MCF 10A (cell line): ENCODE results near the gene LRCH4. TPM values are rescaled to one million over a fixed set of nuclear protein-coding genes. Genes with fewer than 3 reads are reported as not detected.

Experiments
- BruUV-seq: library from RNA; stranded (reverse); fragments of 400-500 nt; replicated peaks from 2 replicates; lab custom pipeline; 2021; lab: Mats Ljungman, UMichigan
- CTCF ChIA-PET: fragments of 300-600 bp; sonication (Branson Sonifier 250); formaldehyde crosslinking; extraction: SDS; loops from one replicate; lab custom pipeline; 2021; ENCODE audit warnings: antibody characterized with exemption, inconsistent platforms; lab: Yijun Ruan, JAX
- POLR2A ChIA-PET: fragments of 300-600, 350-650 bp; sonication (Branson Sonifier 250); formaldehyde crosslinking; extraction: SDS; loops from one replicate; lab custom pipeline; 2020; ENCODE audit warnings: antibody characterized with exemption, inconsistent platforms; lab: Yijun Ruan, JAX
- DNase-seq: peaks from one replicate; pipeline ENCODE4 v3.0.0-alpha.2; 2018; ENCODE audit not compliant: unreplicated experiment
- H3K27ac Mint-ChIP-seq: one replicate; pipeline ENCODE4 v1.8.0; 2022; ENCODE audit warnings: mild to moderate bottlenecking, low read depth, mixed read lengths; ENCODE audit not compliant: unreplicated experiment
- H3K27me3 Mint-ChIP-seq: one replicate; pipeline ENCODE4 v1.8.0; 2022; ENCODE audit warnings: mixed read lengths; ENCODE audit not compliant: insufficient read depth, unreplicated experiment
- H3K36me3 Mint-ChIP-seq: one replicate; pipeline ENCODE4 v1.8.0; 2022; ENCODE audit warnings: mild to moderate bottlenecking, moderate library complexity, mixed read lengths; ENCODE audit not compliant: insufficient read depth, unreplicated experiment
- H3K4me1 Mint-ChIP-seq: one replicate; pipeline ENCODE4 v1.8.0; 2022; ENCODE audit warnings: mixed read lengths; ENCODE audit not compliant: insufficient read depth, unreplicated experiment
- H3K4me3 Mint-ChIP-seq: one replicate; pipeline ENCODE4 v1.8.0; 2022; ENCODE audit warnings: mild to moderate bottlenecking, moderate library complexity, mixed read lengths; ENCODE audit not compliant: unreplicated experiment
- H3K9me3 Mint-ChIP-seq: one replicate; pipeline ENCODE4 v1.8.0; 2022; ENCODE audit warnings: mixed read lengths; ENCODE audit not compliant: unreplicated experiment
- intact Hi-C: fragments of 100-400 bp; cut with micrococcal nuclease; formaldehyde crosslinking; loops from 2 replicates; pipeline ENCODE4 v1.14.1; 2022
- total RNA-seq: library from RNA; stranded (reverse); gene quantifications from 2 replicates; pipeline ENCODE4 v1.2.3, GENCODE V29; 2022
- TF ChIP-seq, protein P1 (sequence below): fragments of 200-600 bp; IDR thresholded peaks from one replicate; pipeline ENCODE4 v1.8.0; 2022; ENCODE audit warnings: antibody characterized with exemption, mild to moderate bottlenecking; ENCODE audit not compliant: unreplicated experiment

Gene LRCH4
- total RNA-seq, 1 experiment from 2014 or later = 22.3 TPM

DNA sequence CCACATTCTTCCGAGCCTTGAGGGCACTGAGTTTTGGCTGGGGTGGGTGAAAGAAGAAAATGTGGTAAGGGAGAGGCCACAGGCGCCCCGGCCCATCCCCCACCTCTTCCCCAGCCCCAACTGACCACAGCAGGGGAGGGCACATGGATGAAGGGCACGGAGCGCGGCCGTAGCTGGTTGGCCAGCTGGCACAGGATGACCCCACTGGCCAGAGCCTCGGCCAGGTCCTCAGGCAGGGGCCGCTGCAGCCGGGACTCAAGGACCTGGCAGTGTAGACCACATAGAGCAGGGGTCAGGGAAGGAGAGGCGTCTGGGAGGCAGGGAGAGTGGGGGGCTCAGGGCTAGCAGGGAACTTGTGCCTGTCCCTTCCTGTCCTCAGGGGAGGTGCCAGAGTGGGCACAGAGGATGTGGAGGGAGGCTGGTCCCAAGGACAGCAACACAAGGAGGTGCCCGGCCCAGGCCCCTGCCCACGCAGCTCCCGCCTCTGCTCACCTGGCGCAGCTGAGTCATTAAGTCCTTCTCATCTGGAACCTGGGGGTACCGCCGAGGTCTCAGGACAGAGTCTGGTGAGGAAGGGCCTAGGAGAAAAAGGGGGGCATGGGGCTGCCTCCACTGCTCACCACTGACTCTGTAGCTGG, 10.1 kb downstream of the LRCH4 start:
- Mint-ChIP-seq H3K27me3 (no peaks in the 10 kb centered on the region), H3K36me3 (peaks cover 20% of the 10 kb centered on the region), H3K27ac (no peak overlapping the region), H3K9me3 (no peaks in the 10 kb centered on the region), H3K4me3 (no peak overlapping the region), H3K4me1 (no peaks in the 10 kb centered on the region)
- no TSS peak for BruUV-seq
- DNase-seq = no peak
- POLR2A ChIA-PET = interaction anchor here (1.4 kb wide), 1 partner anchor 9 kb away, joined by 5 read pairs; no protein-coding TSS in a partner anchor
- intact Hi-C loops = no loop called here
- CTCF ChIA-PET = interaction anchor here (0.6 kb wide), 1 partner anchor 115 kb away, joined by 5 read pairs; no protein-coding TSS in a partner anchor
- TF ChIP-seq, protein P1, sequence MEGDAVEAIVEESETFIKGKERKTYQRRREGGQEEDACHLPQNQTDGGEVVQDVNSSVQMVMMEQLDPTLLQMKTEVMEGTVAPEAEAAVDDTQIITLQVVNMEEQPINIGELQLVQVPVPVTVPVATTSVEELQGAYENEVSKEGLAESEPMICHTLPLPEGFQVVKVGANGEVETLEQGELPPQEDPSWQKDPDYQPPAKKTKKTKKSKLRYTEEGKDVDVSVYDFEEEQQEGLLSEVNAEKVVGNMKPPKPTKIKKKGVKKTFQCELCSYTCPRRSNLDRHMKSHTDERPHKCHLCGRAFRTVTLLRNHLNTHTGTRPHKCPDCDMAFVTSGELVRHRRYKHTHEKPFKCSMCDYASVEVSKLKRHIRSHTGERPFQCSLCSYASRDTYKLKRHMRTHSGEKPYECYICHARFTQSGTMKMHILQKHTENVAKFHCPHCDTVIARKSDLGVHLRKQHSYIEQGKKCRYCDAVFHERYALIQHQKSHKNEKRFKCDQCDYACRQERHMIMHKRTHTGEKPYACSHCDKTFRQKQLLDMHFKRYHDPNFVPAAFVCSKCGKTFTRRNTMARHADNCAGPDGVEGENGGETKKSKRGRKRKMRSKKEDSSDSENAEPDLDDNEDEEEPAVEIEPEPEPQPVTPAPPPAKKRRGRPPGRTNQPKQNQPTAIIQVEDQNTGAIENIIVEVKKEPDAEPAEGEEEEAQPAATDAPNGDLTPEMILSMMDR = no peak

DNA sequence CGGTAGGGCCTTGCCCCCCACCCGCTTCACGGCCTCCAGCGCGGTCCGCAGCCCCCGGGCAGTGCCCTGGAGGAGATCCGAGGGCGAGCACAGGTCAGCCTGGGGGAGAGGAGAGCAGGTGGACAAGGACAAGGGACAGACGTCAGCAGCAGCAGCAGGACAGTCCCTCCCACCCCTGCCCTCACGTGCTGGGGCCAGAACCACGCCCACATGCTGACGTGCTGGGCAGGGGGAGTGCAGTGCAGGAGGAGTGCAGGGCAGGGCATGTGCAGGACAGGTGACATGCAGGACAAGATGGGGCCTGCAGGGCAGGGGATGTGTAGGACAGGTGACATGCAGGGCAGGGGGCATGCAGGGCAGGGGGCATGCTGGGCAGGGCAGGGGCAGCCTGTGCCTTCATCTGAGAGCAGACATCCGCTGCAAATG, 10.7 kb downstream of the LRCH4 start:
- H3K4me3 Mint-ChIP-seq = no peak overlapping the region
- peaks cover 20% of the 10 kb centered on the region for H3K36me3 Mint-ChIP-seq
- BruUV-seq = no TSS peak
- TF ChIP-seq, protein P1 = no peak
- H3K4me1 Mint-ChIP-seq = no peaks in the 10 kb centered on the region
- H3K27ac Mint-ChIP-seq = no peak overlapping the region
- DNase-seq = no peak
- H3K9me3 Mint-ChIP-seq = no peaks in the 10 kb centered on the region
- CTCF ChIA-PET = interaction anchor here (1.3 kb wide), 1 partner anchor 106 kb away, joined by 3 read pairs; no protein-coding TSS in a partner anchor
- intact Hi-C loops = no loop called here
- H3K27me3 Mint-ChIP-seq = no peaks in the 10 kb centered on the region
- POLR2A ChIA-PET = no interaction called here

DNA sequence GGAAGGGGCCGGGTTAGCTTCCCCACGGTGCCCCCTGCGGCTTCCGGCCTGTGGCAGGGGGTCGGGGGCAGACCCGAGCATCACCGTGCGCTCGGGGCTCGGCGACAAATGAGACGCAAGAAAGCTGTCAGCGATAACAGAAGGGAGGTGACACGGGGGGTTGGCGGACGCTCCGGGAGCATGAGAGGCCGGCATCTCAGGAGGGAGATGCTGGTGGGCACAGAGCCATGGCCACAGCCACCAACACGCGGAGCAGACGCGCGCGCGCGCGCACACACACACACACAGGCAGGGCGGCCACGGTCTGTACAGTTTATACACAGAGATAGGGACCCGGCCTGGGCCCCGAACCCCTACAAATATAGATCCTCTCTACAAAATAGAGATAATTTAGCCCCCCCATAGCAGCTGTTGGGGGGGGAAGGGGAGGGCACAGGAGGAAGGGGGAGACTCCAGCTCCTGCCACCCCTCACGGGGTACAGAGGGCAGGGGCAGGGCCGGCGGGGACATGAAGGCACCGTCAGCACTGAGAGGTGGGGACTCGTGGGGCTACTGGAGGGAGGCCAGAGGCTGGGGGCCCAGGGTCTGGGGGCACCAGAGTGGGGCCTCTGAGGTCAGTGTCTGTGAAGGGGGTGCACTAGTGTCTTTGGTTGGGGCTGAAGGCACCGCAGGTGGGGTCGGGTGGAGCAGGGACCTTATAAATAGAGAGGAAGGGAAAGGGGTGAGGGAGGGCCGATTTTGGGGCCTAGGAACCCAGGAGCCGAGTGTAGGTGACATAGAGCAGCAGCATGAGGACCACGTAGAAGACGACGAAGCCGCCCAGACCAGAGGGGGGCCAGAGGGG, 11.3 kb downstream of the LRCH4 start:
- TF ChIP-seq, protein P1 = no peak
- no TSS peak for BruUV-seq
- CTCF ChIA-PET = interaction anchor here (1.3 kb wide), 1 partner anchor 105 kb away, joined by 3 read pairs; no protein-coding TSS in a partner anchor
- no peak for DNase-seq
- peaks cover 20% of the 10 kb centered on the region for H3K36me3 Mint-ChIP-seq
- no peak overlapping the region for H3K4me3 Mint-ChIP-seq
- intact Hi-C loops = no loop called here
- H3K4me1 Mint-ChIP-seq = no peaks in the 10 kb centered on the region
- no peak overlapping the region for H3K27ac Mint-ChIP-seq
- no peaks in the 10 kb centered on the region for H3K9me3 Mint-ChIP-seq
- H3K27me3 Mint-ChIP-seq = no peaks in the 10 kb centered on the region
- POLR2A ChIA-PET = interaction anchor here (0.5 kb wide), 1 partner anchor 11 kb away, joined by 3 read pairs; the partner anchor contains the start of genes FBXO24 and LRCH4
